ENCODE data around the gene LURAP1L.

Gene LURAP1L

GRCh38 chr9:12776513-12777055 lies 1.8 kb downstream of the LURAP1L start:
- DNase-seq = peak in 26 of 58 donors; percentile 47 to 87 (median 79)

GRCh38 chr9:12777121-12778022 lies 2.6 kb downstream of the LURAP1L start:
- no peak for DNase-seq

- DNase-seq = no peak
Observed at GRCh38 chr9:12778389-12778788, 3.6 kb downstream of the LURAP1L start.

GRCh38 chr9:12781226-12781733 lies 6.5 kb downstream of the LURAP1L start:
- no peak for DNase-seq

- no peak for DNase-seq
Observed at GRCh38 chr9:12783767-12784460, 9.1 kb downstream of the LURAP1L start.

DNA sequence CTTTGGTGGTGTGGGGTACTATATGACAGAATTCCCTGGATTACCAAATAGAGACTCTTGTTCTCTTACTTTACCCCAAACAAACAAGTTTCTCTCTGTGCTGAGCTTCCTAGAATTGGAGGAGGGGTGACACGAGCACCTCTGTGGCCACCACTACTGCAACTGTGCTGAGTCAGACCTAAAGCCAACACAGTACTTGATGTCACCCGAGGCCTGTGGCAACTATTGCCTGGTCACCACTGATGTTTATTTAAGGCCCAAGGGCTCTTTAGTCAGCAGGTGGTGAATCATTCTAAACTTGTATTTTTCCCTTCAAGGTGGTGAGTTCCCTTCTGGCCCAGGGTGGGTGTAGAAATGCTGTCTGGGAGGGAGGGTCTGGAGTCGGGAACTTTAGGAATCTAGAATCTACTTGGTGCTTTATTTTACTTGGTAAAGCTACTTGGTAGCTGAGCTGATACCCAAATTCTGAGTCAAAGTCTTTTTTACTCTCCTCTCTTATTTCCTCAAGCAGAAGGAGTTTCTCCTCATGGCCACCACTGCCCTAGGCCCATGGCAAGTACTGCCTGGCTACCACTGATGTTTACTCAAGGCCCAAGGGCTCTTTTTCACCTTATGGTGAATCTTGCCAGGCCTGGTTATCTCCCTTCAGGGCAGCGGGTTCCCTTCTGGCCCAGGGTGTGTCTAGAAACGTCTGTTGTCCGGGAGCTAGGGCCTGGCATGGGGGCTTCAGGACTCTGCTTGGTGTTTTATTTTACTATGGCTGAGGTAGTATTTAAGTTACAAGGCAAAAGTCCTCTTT lies 9.8 kb downstream of the LURAP1L start:
- DNase-seq = peak in 2 of 58 donors; percentile 5 to 12

DNA sequence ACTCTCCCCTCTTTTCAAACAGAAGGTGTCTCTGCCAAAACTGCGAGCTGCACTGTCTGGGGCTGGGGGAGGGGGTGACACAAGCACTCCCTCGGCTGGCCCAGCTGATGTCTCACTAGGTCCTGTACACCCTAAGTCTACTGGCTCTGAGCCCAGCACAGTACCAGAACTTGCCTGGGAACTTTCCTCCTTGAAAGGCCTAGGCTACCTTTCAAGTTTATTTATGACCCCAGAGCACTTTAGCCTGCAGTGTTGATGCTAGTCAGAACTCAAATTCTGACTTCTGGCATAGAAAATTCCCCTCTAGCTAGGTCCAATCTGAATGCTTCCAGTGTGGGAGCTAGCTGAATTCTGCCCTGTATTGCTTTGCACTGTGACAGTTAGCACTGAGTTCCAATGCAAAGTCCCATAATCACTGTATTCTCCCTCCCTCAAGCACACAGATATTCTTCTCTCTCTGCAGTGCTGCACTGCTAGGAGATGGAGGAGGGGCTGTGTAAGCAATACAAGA lies 10.5 kb downstream of the LURAP1L start:
- peak in 2 of 58 donors; percentile 3 to 8 for DNase-seq

DNA sequence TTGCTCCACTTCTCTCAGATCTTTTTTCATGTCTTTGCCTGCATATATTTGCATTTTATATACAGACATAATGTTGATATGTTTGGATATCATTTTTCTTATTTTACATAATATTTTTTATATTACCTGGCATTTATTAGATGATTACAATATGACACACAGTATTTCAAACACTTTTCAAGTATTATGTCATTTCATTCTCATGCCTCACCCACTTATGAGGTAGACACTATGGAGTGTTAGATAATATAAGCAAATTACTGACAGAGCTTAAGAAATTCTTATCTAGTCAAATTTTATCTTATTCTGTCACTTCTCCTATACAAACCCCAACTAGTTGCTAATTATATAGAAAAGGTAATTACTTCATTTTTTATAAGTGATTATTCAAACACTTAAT lies 11.1 kb downstream of the LURAP1L start:
- no peak for DNase-seq

GRCh38 chr9:12790001-12790400 lies 15.2 kb downstream of the LURAP1L start:
- DNase-seq = no peak

DNA sequence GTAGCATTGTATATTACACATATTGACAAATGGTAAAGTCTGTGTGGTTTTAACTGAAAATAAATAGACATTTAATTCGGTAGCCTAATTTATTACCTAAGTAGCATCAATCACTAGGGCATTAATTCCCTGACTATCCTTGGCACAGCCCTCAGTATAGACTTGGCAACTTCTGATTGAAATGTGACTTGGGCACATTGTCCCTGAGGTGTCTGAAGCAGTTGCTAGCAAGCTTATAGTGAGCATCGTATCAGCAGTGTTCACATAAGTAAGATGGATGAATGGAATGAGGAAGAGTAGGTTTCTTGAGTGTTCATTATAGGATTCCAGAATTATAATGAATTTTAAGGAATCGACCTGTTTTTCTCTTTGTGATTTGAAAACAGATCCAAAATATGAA lies 16.1 kb downstream of the LURAP1L start:
- DNase-seq = no peak

DNA sequence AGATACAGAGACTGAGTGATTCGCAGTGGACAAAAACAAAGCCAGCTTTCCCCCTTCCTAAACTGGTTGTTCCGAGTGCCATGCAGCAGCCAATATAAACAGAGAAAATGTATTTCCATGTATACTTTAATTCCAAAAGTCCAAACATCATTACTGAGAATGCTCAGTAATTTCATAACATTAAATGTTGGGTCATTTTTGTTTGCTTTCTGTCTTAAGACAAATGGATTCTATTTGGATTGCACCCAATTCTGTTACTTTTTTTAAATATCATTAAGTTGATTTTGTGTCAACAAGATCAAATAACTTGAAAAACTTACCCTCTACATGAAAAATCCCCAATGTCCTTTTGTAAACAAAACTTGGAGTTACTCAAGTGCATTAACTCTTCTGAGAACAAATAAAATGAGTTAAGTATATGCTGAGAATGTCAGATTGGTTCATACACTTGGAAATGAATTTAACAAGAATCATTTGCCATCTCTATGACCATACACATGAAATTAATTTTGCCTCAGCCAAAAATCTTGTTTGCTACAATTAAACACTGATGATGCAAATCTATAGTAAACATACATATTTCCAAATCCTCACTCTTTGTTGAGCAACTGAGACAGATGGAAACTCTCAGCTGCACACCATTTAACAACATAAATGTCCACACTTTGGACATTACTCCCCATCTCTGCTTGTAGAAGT lies 19.4 kb downstream of the LURAP1L start:
- no peak for DNase-seq

DNA sequence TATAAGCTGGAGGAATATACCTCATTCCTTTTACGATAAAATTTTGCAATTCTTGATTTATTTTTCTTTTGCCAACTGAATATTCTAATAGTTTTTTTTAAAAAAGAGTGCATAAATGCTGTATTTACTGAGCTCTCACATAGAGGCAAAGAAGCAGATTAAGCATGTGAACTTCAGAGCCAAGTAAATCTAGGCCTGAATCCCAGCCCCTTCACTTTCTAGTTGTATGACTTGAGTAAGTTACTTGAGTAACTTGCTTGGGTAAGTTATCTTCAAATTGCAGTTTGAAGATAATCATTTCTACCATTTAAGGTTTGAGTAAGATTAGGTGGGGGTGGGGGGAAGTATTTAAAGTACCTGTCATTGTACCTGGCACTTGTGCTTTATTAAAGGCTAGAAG lies 21.8 kb downstream of the LURAP1L start:
- no peak for DNase-seq

- no peak for DNase-seq
Observed at GRCh38 chr9:12797037-12797436, 22.2 kb downstream of the LURAP1L start.

- DNase-seq = no peak
Observed at GRCh38 chr9:12798066-12798770, 23.4 kb downstream of the LURAP1L start.

DNA sequence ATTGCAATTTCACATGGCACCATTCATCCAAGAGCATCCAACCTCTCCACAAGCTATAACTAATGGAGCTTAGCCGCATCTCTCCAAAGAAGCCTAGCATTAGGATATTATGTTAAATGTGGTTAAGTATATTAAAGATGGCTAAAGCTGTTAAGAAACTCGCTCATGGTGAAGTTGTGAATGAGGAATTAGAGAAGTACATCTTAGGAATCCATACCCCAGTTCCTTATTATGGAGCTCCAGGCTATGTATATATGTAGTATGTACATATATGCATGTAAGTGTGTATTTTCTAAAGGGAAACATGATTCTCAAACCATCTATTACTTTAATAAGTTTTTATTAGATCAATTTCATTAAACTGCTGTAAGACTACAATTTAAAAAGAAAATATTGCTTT lies 26.4 kb downstream of the LURAP1L start:
- DNase-seq = no peak

GRCh38 chr9:12801663-12802062 lies 26.8 kb downstream of the LURAP1L start:
- no peak for DNase-seq

DNA sequence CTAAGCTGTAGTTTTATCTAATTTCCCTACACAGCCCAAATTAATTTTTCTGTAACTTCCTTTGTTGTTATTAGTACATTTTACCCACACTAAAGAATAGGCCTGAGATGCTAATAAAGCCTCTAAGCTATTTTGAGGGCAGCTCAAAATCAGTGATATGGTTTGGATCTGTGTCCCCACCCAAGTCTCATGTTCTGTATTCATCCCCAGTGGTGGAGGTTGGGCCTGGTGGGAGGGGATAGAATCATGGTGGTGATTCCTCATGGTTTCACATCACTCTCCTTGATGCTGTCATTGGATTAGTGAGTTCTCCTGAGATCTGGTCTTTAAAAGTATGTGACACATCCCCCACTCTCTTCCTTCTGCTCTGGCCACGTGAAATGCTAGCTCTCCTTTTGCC lies 27.3 kb downstream of the LURAP1L start:
- DNase-seq = no peak

DNA sequence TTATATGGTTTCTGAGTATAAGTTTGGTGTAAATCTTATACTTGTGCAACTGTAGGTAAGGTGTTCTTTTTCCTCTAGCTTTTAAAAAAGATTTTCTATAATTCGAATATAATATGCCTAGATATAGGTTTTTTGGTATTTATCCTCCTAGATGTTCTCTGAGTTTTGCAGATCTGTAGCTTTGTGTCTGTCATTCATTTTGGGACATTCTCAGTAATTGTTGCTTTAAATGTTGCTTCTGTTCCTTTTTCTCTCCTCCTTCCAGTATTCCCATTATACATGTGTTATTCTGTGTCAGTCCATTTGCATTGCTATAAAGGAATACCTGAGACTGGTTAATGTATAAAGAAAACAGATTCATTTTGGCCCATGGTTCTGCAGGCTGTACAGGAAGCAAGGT lies 33.7 kb downstream of the LURAP1L start:
- no peak for DNase-seq

DNA sequence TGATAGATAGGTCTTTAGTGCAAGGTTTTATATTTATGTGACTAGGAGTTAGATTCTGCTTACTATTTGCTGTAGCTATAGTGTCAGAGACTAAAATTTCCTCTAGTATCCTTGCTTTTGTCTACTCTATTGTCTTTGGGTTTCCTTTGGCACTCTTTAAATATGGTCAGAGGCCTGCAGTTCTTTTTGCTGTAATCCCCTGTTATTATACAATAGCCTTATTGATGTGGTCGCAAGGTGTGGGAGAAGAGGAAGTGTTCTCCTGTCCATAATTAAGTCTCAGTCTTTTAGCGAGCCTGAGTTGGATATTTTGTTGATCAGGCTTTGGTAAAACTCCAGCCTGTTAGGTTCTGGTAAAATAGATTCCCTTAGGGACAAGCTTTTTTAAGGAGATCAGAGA lies 34.9 kb downstream of the LURAP1L start:
- DNase-seq = no peak

DNA sequence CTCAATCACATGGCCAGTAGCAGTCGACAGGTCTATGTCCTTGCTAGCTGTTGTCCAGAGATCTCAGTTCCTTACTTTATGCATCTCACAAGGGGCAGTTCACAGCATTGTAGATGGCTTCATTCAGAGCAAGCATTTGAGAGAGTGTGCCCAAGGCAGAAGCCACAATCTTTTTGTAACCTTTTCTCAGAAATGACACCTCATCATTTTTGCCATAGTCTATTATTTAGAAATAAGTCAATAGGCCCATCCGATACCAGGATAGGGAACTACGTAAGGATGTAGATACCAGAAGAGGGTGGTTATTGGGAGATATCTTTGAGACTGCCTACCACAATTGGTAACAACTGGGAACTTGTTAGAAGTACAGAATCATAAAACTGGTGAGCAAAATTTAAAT lies 37.1 kb downstream of the LURAP1L start:
- DNase-seq = no peak
